Common myeloid progenitor, CD34-positive (primary cell): ENCODE data around the gene CHD3.

Source experiments
- CTCF ChIA-PET: fragments of 350-600 bp; sonication (Branson Sonifier 250); formaldehyde crosslinking; loops from one replicate; lab custom pipeline; 2021; ENCODE audit warnings: antibody characterized with exemption; lab: Charles Lee
- POLR2A ChIA-PET: fragments of 350-600 bp; sonication (Branson Sonifier 250); formaldehyde crosslinking; loops from one replicate; lab custom pipeline; 2021; ENCODE audit warnings: antibody characterized with exemption; lab: Charles Lee
- DNase-seq, 3 donors: peaks; one replicate each; pipeline versions ENCODE4 v3.0.0 to v3.0.0-alpha.2; 2013
- H3K27ac ChIP-seq, 2 experiments: 1 replicate in 1 of 2; 2 replicates in 1 of 2; pipeline ENCODE4 v1.7.0; 2013; ENCODE audit warnings: inconsistent platforms in 2 of 2, low read length in 2 of 2, mild to moderate bottlenecking in 2 of 2, low read depth in 1 of 2, moderate library complexity in 1 of 2; ENCODE audit not compliant: severe bottlenecking in 2 of 2, insufficient read depth in 1 of 2, poor library complexity in 1 of 2
- H3K27me3 ChIP-seq, 5 experiments: replicated peaks in 2 of 5; 1 replicate in 3 of 5; 2 replicates in 2 of 5; pipeline versions ENCODE4 v1.6.1 to v1.7.0; 2013; ENCODE audit warnings: low read length in 4 of 5, mild to moderate bottlenecking in 2 of 5, moderate library complexity in 2 of 5, inconsistent platforms in 1 of 5; ENCODE audit not compliant: insufficient read depth in 5 of 5, control insufficient read depth in 4 of 5
- H3K36me3 ChIP-seq, 4 experiments: 1 replicate in 2 of 4; 2 replicates in 2 of 4; pipeline versions ENCODE4 v1.6.1 to v1.7.0; 2013; ENCODE audit warnings: low read length in 3 of 4, control low read depth in 1 of 4, mild to moderate bottlenecking in 1 of 4; ENCODE audit not compliant: control insufficient read depth in 4 of 4, insufficient read depth in 4 of 4
- H3K4me1 ChIP-seq, 4 experiments: 1 replicate in 3 of 4; 2 replicates in 1 of 4; pipeline versions ENCODE4 v1.6.1 to v1.7.1; 2013; ENCODE audit warnings: low read length in 3 of 4, mild to moderate bottlenecking in 3 of 4, control low read depth in 1 of 4, inconsistent platforms in 1 of 4, moderate library complexity in 1 of 4; ENCODE audit not compliant: control insufficient read depth in 4 of 4, insufficient read depth in 4 of 4; ENCODE audit errors: control extremely low read depth in 1 of 4
- H3K4me3 ChIP-seq, 7 experiments: 1 replicate in 4 of 7; 2 replicates in 3 of 7; pipeline versions ENCODE4 v1.5.1 to v1.7.0; 2013; ENCODE audit warnings: mild to moderate bottlenecking in 7 of 7, low read length in 6 of 7, moderate library complexity in 6 of 7, inconsistent platforms in 2 of 7, low read depth in 2 of 7, control low read depth in 1 of 7; ENCODE audit not compliant: insufficient read depth in 4 of 7, control insufficient read depth in 1 of 7; ENCODE audit errors: extremely low read depth in 1 of 7
- H3K9me3 ChIP-seq, 5 experiments: 1 replicate in 4 of 5; 2 replicates in 1 of 5; pipeline versions ENCODE4 v1.6.1 to v1.7.1; 2013; ENCODE audit warnings: low read length in 4 of 5, mild to moderate bottlenecking in 2 of 5, inconsistent platforms in 1 of 5, low read depth in 1 of 5, moderate library complexity in 1 of 5; ENCODE audit not compliant: control insufficient read depth in 4 of 5, insufficient read depth in 2 of 5; ENCODE audit errors: control extremely low read depth in 1 of 5
- WGBS: methylation state at CpG from one replicate; pipeline ENCODE4 v1.1.5; 2013; ENCODE audit not compliant: insufficient coverage; 5-methylcytosine and 5-hydroxymethylcytosine counted together

Gene CHD3

GRCh38 chr17:7849751-7850504 lies 38.7 kb upstream of the CHD3 start:
- CTCF ChIA-PET = interaction anchor here (1.0 to 4.5 kb wide), 7 partner anchors 9 to 29 kb away, joined by 3 to 29 read pairs (median 8); partner anchors contain the start of gene KDM6B
- POLR2A ChIA-PET = interaction anchor here (0.7 to 5.0 kb wide), 3 partner anchors 15 to 222 kb away, joined by 3 to 28 read pairs (median 4); partner anchors contain the start of genes KDM6B and SAT2
- WGBS = 98% methylated on average over 6 of the region's 12 CpGs

DNA sequence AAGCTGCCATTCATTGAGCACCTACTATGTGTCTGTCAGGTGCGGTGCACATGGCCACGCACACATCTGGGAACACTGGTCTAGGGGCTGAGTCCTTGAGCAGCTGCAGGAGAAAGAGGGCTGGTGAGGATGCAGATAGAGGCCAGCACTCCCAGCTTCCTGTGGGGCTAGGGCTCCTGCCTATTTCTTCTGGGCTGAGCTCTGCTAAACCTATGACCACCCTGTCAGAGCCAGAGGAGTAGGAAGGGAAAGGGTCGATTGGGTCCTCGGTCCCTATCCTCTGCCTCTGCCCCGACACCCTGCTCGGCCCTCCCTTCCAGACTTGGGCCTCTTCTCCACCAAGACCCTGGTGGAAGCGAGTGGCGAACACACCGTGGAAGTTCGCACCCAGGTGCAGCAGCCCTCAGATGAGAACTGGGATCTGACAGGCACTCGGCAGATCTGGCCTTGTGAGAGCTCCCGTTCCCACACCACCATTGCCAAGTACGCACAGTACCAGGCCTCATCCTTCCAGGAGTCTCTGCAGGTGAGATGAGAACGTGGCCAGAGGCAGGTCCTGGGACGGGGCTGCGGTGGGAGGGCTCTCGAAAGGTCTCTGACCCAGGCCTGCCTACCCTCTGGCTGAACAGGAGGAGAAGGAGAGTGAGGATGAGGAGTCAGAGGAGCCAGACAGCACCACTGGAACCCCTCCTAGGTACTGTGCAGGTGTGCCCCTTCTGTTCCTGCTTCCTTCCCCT lies 37.7 kb upstream of the CHD3 start:
- Histone ChIP-seq H3K9me3 (no peaks in the 10 kb centered on the region), H3K27me3 (no peaks in the 10 kb centered on the region), H3K27ac (no peak overlapping the region), H3K4me3 (no peak overlapping the region), H3K36me3 (peaks cover 8 to 75% (median 50%) of the 10 kb centered on the region in 4 experiments), H3K4me1 (peaks cover 0 to 24% (median 16%) of the 10 kb centered on the region in 4 experiments)
- WGBS = 98% methylated on average over 13 of the region's 17 CpGs
- ChIA-PET POLR2A (interaction anchor here (0.7 to 5.0 kb wide), 3 partner anchors 8 to 223 kb away, joined by 3 to 28 read pairs (median 4); partner anchors contain the start of genes KDM6B and SAT2), CTCF (interaction anchor here (0.9 to 4.5 kb wide), 8 partner anchors 8 to 207 kb away, joined by 3 to 29 read pairs (median 6); partner anchors contain the start of gene KDM6B)
- no peak for DNase-seq

More at GRCh38 chr17:7849751-7850504, 38.7 kb upstream of the CHD3 start:
- no peaks in the 10 kb centered on the region for H3K9me3 ChIP-seq
- no peak overlapping the region for H3K27ac ChIP-seq
- peaks cover 0 to 23% (median 14%) of the 10 kb centered on the region in 4 experiments for H3K4me1 ChIP-seq
- DNase-seq = no peak
- no peak overlapping the region for H3K4me3 ChIP-seq
- H3K36me3 ChIP-seq = peaks cover 8 to 78% (median 52%) of the 10 kb centered on the region in 4 experiments
- H3K27me3 ChIP-seq = no peaks in the 10 kb centered on the region

GRCh38 chr17:7851438-7852261 lies 36.9 kb upstream of the CHD3 start:
- peaks cover 0 to 32% (median 24%) of the 10 kb centered on the region in 4 experiments for H3K4me1 ChIP-seq
- no peak overlapping the region for H3K27ac ChIP-seq
- H3K9me3 ChIP-seq = no peaks in the 10 kb centered on the region
- WGBS = 21% methylated on average over 49 of the region's 60 CpGs
- peak; percentile 91 to 96 (median 95) for DNase-seq
- POLR2A ChIA-PET = interaction anchor here (0.7 to 5.0 kb wide), 3 partner anchors 8 to 34 kb away, joined by 3 to 28 read pairs (median 3); partner anchors contain the start of gene KDM6B
- CTCF ChIA-PET = interaction anchor here (0.9 to 4.5 kb wide), 6 partner anchors 13 to 206 kb away, joined by 3 to 29 read pairs (median 9); partner anchors contain the start of gene KDM6B
- H3K4me3 ChIP-seq = peak overlapping the region in 1 of 7 experiments; percentile 16
- H3K27me3 ChIP-seq = no peaks in the 10 kb centered on the region
- H3K36me3 ChIP-seq = peaks cover 8 to 68% (median 46%) of the 10 kb centered on the region in 4 experiments

GRCh38 chr17:7852262-7852670 lies 36.3 kb upstream of the CHD3 start:
- CTCF ChIA-PET = interaction anchor here (2.6 to 4.5 kb wide), 2 partner anchors 13 to 27 kb away, joined by 8 to 29 read pairs; no protein-coding TSS in a partner anchor
- Histone ChIP-seq H3K36me3 (peaks cover 6 to 62% (median 43%) of the 10 kb centered on the region in 4 experiments), H3K4me1 (peaks cover 0 to 35% (median 27%) of the 10 kb centered on the region in 4 experiments), H3K27me3 (no peaks in the 10 kb centered on the region), H3K9me3 (no peaks in the 10 kb centered on the region), H3K27ac (no peak overlapping the region), H3K4me3 (no peak overlapping the region)
- DNase-seq = no peak
- POLR2A ChIA-PET = interaction anchor here (0.8 to 5.0 kb wide), 2 partner anchors 17 to 34 kb away, joined by 3 to 28 read pairs; partner anchors contain the start of gene KDM6B
- 86% methylated on average over 20 of the region's 20 CpGs for WGBS

DNA sequence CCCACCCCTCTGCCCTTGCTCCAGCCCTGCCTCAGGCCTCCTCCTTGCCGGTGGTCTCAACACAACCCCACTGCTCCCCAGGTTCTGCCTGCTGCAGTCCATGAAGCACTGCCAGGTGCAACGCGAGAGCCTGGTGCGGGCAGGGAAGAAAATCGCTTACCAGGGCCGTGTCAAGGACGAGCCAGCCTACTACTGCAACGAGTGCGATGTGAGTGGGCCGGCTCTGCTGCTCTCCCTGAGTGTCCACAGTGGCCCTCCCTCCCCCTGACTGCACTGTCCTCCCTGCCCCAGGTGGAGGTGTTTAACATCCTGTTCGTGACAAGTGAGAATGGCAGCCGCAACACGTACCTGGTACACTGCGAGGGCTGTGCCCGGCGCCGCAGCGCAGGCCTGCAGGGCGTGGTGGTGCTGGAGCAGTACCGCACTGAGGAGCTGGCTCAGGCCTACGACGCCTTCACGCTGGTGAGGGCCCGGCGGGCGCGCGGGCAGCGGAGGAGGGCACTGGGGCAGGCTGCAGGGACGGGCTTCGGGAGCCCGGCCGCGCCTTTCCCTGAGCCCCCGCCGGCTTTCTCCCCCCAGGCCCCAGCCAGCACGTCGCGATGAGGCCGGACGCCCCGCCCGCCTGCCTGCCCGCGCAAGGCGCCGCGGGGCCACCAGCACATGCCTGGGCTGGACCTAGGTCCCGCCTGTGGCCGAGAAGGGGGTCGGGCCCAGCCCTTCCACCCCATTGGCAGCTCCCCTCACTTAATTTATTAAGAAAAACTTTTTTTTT lies 35.5 kb upstream of the CHD3 start:
- no peak overlapping the region for H3K27ac ChIP-seq
- peaks cover 0 to 38% (median 31%) of the 10 kb centered on the region in 4 experiments for H3K4me1 ChIP-seq
- no peaks in the 10 kb centered on the region for H3K27me3 ChIP-seq
- peaks cover 6 to 56% (median 39%) of the 10 kb centered on the region in 4 experiments for H3K36me3 ChIP-seq
- ChIA-PET CTCF (interaction anchor here (0.9 to 4.5 kb wide), 3 partner anchors 14 to 32 kb away, joined by 3 to 29 read pairs (median 3); no protein-coding TSS in a partner anchor), POLR2A (interaction anchor here (0.6 to 0.9 kb wide), 2 partner anchors 8 to 18 kb away, joined by 3 to 5 read pairs; no protein-coding TSS in a partner anchor)
- no peak for DNase-seq
- H3K9me3 ChIP-seq = no peaks in the 10 kb centered on the region
- 97% methylated on average over 37 of the region's 51 CpGs for WGBS
- no peak overlapping the region for H3K4me3 ChIP-seq
